Fibroblast of villous mesenchyme (primary cell): Measurements from ENCODE around the gene ASTN2. TPM values are rescaled to one million over a fixed set of nuclear protein-coding genes. Genes with fewer than 3 reads are reported as not detected.

Experiments used
- DNase-seq: peaks from one replicate; pipeline ENCODE4 v3.0.0-alpha.2; 2010; ENCODE audit warnings: low read depth
- H3K4me3 ChIP-seq: 2 replicates; pipeline ENCODE4 v1.5.1; 2011; ENCODE audit warnings: low read depth, mild to moderate bottlenecking, low read length
- total RNA-seq: library from RNA; depleted of rRNA; stranded (reverse); fragments of >200 nt; gene quantifications from 2 replicates; pipeline ENCODE4 v1.2.3, GENCODE V29; 2012
- TF ChIP-seq, protein P1 (sequence below): IDR thresholded peaks from 2 replicates; pipeline ENCODE4 v1.5.1; 2012; ENCODE audit warnings: low read depth, mild to moderate bottlenecking, low read length; ENCODE audit not compliant: insufficient read depth

ASTN2 gene
- total RNA-seq, 1 donor: 5.6 TPM

- no peak for DNase-seq
- TF ChIP-seq, protein P1, sequence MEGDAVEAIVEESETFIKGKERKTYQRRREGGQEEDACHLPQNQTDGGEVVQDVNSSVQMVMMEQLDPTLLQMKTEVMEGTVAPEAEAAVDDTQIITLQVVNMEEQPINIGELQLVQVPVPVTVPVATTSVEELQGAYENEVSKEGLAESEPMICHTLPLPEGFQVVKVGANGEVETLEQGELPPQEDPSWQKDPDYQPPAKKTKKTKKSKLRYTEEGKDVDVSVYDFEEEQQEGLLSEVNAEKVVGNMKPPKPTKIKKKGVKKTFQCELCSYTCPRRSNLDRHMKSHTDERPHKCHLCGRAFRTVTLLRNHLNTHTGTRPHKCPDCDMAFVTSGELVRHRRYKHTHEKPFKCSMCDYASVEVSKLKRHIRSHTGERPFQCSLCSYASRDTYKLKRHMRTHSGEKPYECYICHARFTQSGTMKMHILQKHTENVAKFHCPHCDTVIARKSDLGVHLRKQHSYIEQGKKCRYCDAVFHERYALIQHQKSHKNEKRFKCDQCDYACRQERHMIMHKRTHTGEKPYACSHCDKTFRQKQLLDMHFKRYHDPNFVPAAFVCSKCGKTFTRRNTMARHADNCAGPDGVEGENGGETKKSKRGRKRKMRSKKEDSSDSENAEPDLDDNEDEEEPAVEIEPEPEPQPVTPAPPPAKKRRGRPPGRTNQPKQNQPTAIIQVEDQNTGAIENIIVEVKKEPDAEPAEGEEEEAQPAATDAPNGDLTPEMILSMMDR: no peak
- no peak overlapping the region for H3K4me3 ChIP-seq
Measured at GRCh38 chr9:116394070-116394469, 1020.8 kb downstream of the ASTN2 start.

GRCh38 chr9:116393198-116393597 is 1021.7 kb downstream of the ASTN2 start:
- TF ChIP-seq, protein P1: no peak
- DNase-seq: no peak
- no peak overlapping the region for H3K4me3 ChIP-seq

DNA sequence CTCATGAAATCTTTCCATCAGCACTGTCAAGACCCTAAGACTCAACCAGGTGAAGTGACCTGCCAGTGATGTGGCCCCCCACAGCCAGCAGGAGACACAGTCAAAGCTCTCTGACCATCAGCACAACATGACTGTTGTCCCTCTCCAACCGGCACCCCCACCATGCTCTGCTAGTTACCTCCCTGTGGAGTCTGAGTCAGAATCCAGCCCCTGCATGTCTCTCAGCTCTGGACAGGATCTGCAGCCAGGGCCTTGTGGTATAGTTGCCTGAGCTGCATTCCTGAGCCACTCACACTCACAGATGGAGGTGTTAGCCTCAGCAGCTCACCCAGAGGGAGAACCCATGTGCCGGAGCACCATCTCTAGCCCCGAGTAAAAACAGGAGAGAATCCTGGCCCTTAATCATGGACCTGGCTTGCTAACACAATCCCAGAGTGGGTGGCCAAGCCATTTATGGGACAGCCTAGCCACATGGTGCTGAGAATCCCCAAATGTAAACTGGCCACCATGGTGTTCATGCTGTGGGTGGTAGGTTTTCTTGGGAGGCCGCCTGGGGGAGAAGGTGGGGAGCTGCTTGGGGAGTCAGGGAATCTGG is 1023.5 kb downstream of the ASTN2 start:
- DNase-seq: peak; percentile 34
- TF ChIP-seq, protein P1: no peak
- H3K4me3 ChIP-seq: no peak overlapping the region

DNA sequence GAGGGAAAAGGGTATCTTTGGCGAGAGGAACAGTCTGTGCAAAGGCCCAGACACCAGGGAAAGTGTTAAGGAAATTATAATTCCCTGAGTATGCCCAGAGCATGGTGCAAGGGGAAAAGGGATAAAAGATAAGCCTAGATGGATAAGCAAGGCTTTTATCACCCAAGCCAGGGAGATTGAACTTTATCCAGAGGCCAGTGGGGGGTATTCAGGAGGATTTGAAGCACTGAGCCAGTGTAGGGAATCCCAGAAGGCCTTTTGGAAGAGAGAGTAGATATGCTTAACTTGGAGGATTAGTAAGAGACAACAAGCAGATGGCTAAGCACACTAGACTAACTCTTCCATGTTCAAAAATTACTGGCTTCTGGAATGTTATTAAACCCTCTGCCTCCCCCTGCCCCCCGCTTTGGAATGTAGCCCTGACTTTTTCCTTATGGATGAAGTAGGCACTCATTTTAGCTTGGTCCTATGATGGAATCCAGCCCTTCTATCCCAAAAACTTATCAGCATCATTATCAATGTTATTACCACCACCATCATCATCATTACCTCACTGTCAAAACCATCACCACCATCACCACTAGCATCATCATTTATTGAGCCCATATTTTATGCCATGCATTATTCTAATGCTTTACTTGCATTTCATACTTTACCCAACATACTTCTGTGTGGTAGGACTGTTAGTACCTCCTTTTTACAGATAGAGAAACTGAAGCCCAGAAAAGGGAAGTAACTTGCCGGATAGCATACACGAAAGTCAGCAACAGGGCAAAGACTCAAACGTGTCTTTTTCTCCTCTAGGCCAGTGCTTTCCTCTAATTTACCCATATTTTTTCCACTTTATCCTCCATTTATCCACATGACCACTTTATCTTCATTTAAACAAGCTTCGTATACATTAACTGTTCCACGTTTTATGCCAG is 1024.3 kb downstream of the ASTN2 start:
- TF ChIP-seq, protein P1: no peak
- H3K4me3 ChIP-seq: no peak overlapping the region
- DNase-seq: peak; percentile 86

DNA sequence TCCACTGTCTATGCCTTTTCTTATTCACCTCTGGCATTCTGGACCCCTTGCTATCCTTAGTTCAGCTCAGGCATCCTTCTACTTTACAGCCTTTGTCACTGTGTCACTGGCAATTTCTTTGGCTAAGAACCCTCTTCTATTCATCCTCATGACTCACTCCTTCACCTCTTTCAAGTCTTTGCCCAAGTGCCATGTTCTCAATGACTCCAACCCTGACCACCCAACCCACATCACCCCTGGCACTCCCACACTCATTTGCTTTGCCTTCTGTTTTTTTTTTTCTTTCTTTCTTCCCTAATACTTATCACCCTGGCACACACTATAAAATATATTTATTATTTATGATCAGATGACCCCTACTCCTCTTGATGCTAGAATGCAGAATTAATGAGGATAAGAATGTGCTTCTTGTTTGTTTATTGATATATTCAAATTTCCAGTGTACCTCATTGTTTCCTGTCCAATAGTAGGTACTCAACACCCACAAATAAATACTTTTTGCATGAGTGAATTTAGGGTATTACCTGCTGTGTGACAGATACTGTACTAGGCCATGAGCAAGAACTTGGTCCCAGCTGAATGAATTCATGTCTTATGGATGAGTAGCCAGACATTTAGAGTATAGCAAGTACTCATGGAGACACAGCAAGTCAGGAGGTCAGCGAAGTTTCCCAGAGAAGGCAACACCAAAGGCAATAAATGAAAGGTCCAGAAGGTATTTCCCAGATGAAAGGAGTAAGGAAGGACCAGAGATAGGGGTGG is 1025.1 kb downstream of the ASTN2 start:
- H3K4me3 ChIP-seq: no peak overlapping the region
- TF ChIP-seq, protein P1: no peak
- no peak for DNase-seq

DNA sequence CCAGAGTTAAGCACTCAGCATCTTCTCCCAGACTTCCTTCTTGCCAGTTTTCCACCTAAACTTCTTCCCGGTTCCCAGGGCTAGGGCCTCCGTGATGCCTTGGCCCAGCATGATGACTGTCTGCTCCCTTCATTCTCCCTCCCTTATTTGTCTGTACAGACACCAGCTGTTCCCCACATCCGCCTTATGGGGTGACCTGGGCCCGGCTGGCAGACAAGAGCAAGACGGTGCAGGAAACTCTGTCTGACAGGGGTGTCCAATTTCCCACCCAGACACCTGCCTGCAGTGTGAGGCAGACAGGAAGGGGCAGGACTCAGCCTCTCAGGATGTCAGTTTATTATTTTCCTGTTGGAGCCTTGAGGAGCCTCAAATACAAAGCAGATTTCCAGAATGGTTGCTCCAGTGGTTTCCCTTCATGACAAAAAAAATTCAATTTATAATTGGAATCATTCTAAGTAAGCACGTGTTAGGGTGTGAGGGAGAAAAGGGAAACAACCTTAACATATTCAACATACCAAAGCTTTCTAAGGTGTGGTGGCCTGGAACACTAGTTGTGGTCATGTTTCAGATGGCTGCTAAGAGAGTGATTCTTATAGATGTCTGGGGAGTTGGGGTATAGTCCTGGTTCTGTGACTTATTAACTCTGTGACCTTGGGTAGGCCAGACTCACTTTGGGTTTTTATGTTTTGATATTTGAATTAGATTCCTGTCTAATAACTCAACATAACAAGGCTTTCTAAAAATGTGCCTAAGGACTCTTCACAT is 1026.7 kb downstream of the ASTN2 start:
- TF ChIP-seq, protein P1: no peak
- no peak overlapping the region for H3K4me3 ChIP-seq
- DNase-seq: no peak
